AML-193 (cell line): ENCODE measurements around the gene AQP4.
A peak's percentile ranks its signal among the peaks of the same experiment; 100 is the strongest.

Experiments
- DNase-seq, 2 experiments: peaks; one replicate each; lab custom pipeline; 2025; lab: John Stamatoyannopoulos, UW

AQP4 gene

GRCh38 chr18:26839609-26840008, 25.9 kb downstream of the AQP4 start:
- DNase-seq: no peak

- DNase-seq: no peak
Measured at GRCh38 chr18:26832302-26832701, 33.2 kb downstream of the AQP4 start.

DNA sequence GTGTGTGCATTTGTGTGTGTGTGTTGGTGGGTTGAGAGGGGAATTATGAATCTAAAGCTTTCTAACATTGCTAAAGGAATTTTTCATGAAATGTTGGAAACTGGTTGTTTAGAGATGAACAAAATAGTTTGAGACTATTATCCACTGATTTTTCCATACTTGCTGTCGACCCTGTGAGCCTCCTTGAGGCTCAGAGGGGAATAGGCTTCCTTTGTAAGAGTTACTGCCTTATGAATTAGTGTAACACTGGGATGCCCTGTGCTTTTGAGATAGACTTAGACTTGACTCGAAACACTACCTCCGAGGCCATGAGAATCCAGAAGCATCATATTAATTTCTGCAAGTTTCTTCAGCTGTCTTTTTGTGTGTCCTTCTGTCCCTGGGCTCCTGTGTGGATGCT, 37.9 kb downstream of the AQP4 start:
- no peak for DNase-seq

DNA sequence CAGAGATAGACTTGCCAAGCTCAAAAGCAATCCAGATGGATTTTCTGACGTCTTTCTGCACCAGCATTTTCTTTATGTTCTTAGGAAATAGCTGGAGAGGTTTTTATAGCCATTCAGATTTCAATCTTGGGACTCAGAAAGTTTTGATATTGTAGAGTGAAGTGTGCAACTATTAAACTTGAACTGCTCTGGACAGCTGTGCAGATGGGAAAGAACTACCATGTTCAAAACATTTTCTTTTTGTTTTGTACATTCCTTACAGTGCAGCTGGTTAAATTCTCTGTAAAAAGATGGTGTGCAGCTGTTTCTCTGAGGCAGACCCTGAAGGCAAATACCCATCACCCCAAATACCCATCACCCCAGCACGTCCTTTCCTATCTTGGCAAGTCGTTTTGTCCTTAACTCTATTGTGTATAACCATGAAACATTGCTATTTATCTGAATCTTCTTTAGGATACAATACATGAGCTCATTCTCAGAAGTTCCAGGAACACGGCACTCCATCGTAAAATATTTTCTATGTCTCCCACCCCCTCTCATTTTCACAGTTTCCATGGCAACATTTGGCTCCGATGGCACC, 38.8 kb downstream of the AQP4 start:
- no peak for DNase-seq

DNA sequence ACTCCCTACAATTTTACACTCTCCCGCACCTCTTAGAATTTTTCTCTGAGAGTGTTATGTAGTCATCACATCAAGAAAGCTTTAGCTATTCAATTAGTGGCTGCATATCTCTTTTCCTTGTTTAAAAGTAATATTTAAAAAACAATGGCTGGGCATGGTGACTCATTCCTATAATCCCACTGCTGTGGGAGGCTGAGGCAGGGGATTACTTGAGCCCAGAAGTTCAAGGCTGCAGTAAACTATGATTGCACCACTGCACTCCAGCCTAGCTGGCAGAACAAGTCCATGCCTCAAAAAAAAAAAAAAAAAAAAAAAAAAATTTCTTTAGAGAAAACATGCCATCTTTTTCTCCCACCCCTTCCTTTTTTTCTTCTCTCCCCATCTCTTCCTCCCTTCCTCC, 44.3 kb downstream of the AQP4 start:
- no peak for DNase-seq

DNA sequence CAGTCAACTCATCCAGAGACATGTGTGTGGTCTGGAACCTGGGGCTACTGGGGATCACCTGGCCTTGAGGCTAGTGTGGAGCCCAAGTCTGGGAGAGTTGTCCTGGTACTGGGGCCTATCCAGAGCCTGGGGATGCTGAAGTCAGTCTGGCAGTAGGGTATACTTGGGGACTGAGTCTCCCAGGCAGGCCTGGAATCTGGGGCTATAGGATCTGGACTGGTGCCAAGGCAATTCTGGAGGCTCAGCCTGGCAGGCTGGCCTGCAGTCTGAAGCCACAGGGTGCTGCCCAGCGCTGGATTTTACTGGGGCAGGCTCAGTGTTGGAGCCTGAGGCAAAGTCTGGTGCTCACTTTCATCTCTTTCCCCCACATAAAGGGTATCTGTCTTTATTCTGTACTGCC, 46.5 kb downstream of the AQP4 start:
- no peak for DNase-seq

DNA sequence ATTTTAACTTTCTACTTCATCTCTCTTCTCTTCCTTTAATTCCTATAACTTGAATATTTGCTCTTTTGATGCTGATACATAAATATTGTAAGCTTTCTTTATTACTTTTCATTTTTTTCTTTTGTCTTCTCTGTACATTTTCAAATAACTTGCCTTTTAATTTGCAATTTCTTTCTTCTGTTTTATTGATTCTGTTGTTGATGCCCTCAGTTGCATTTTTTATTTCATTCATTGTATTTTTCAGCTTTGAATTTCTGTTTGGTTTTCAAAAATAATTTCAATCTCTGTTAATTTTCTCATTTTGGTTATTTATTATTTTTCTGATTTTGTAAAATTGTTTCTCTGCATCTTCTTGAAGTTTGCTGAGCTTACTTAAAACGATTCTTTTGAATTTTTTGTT, 47.0 kb downstream of the AQP4 start:
- no peak for DNase-seq

DNA sequence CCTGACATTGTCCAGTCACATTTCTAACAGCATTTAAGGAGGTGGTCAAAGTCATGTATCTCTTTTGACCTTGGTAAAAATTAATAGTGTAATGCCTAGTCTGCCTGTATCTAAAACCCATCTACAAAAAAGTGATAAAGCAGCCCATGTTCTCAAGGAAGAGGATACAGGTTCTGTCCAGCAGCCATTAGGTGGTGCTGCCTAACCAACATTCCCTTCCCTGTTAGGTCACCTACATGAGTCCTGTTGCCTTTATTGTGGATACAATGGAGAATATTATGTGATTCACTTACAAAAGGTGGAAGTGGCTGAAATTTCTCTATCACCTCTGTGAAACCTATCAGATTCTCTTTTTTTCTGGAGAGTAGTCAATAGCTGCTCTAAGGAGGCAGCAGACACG, 52.5 kb downstream of the AQP4 start:
- peak; percentile 11 to 22 for DNase-seq

GRCh38 chr18:26812462-26812861, 53.0 kb downstream of the AQP4 start:
- DNase-seq: no peak

- DNase-seq: no peak
Measured at GRCh38 chr18:26809346-26809745, 56.2 kb downstream of the AQP4 start.

GRCh38 chr18:26806224-26806623, 59.3 kb downstream of the AQP4 start:
- DNase-seq: no peak

- peak in 1 of 2 experiments; percentile 4 for DNase-seq
Measured at GRCh38 chr18:26804519-26804918, 61.0 kb downstream of the AQP4 start.

- no peak for DNase-seq
Measured at GRCh38 chr18:26803643-26804042, 61.9 kb downstream of the AQP4 start.

DNA sequence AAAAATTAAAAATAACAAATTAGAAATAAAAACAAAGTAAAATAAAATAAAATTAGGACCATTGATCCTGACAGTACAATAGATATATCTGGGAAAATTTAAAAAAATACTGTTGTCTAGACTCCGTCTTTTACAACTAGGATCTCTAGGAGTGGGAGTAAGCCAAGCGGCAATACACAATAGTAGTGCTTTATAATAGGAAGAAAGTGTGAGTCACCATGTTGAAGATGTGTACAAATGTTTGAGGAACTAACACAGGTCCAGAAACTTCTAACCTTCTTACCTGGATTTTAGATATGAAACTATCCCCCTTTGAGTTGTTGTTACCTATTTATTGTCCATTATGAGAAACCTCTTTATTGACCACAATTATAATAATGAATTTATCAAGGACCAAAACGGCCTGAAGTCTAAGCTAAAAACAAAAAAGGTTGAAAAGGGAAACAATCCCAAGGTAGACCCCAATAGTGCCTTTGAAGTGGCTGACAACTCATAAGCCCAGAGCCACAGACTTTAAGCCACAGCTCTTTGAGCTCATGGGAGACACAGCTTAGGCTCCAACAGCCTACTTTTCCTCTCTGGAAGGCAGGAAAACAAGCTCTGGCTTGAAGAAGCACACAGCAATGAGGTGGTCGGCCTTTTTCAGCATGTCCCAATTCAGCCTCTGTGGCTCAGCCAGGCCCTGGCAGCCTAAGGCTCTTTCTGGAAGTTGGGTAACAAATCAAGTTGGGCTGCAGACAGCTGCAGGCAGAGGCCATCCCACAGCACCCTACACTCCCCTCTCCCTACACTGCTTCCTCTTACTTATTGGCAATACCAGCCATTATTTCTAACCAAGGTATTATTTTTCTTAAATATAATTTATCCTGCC, 62.9 kb downstream of the AQP4 start:
- DNase-seq: peak; percentile 11 to 14
